PFSK-1 (cell line): ENCODE results near the gene ADNP2.

Experiments
- POLR2AphosphoS5 ChIP-seq: IDR thresholded peaks from 2 replicates; pipeline ENCODE4 v1.6.1; 2012; ENCODE audit warnings: low read depth, mild to moderate bottlenecking, control low read depth, low read length, moderate library complexity
- TF ChIP-seq, protein P1 (sequence below), 2 experiments: IDR thresholded peaks; 2 replicates each; pipeline versions ENCODE4 v1.6.1 to v1.8.0; 2011 to 2012; ENCODE audit warnings: low read depth in 2 of 2, low read length in 2 of 2, control low read depth in 1 of 2, inconsistent platforms in 1 of 2, mild to moderate bottlenecking in 1 of 2, moderate library complexity in 1 of 2; ENCODE audit not compliant: insufficient read depth in 1 of 2

DNA sequence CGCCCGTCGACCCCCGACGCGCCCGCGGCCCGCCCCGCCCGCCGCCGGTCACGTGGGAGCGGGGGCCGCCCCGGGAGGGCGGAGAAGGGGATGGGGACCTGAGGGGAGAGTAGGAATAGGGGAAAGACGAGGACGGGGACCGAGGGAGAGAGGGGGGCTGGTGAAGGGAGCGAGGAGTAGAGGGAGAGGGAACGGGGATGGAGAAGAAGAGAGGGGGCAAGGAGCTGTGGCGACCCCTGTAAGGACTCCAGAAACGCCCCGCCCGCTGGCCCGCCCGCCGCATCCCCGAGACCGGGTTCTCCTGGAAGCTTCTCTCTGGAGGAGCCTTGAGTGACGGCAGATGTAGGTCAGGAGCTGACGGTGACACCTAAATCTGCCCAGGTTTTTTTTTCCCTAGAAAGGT is 615 bp downstream of the ADNP2 start:
- TF ChIP-seq POLR2AphosphoS5: no peak
- TF ChIP-seq, protein P1, sequence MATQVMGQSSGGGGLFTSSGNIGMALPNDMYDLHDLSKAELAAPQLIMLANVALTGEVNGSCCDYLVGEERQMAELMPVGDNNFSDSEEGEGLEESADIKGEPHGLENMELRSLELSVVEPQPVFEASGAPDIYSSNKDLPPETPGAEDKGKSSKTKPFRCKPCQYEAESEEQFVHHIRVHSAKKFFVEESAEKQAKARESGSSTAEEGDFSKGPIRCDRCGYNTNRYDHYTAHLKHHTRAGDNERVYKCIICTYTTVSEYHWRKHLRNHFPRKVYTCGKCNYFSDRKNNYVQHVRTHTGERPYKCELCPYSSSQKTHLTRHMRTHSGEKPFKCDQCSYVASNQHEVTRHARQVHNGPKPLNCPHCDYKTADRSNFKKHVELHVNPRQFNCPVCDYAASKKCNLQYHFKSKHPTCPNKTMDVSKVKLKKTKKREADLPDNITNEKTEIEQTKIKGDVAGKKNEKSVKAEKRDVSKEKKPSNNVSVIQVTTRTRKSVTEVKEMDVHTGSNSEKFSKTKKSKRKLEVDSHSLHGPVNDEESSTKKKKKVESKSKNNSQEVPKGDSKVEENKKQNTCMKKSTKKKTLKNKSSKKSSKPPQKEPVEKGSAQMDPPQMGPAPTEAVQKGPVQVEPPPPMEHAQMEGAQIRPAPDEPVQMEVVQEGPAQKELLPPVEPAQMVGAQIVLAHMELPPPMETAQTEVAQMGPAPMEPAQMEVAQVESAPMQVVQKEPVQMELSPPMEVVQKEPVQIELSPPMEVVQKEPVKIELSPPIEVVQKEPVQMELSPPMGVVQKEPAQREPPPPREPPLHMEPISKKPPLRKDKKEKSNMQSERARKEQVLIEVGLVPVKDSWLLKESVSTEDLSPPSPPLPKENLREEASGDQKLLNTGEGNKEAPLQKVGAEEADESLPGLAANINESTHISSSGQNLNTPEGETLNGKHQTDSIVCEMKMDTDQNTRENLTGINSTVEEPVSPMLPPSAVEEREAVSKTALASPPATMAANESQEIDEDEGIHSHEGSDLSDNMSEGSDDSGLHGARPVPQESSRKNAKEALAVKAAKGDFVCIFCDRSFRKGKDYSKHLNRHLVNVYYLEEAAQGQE (IDR thresholded peaks at IDR 0.05; ENCODE audit: insufficient read depth in 1 of 2, low read depth in 2 of 2, low read length in 2 of 2): no peak
